ENCODE data around the gene SAMD11. TPM values are rescaled to one million over a fixed set of nuclear protein-coding genes. Genes with fewer than 3 reads are reported as not detected.
A peak's percentile ranks its signal among the peaks of the same experiment; 100 is the strongest.

SAMD11 gene
- total RNA-seq, 1 experiment from 2014 or later, result 13.5 TPM

GRCh38 chr1:924656-925560 is 1.2 kb downstream of the SAMD11 start:
- Histone ChIP-seq H2BK15ac (ENCODE audit: low read depth, low read length) (no peak overlapping the region), H3K9me3 (ENCODE audit: control insufficient read depth, low read depth, low read length) (no peaks in the 10 kb centered on the region), H3K23me2 (ENCODE audit: insufficient read length, low read depth, low read length, poor library complexity, severe bottlenecking) (peaks cover 7% of the 10 kb centered on the region), H4K20me1 (ENCODE audit: control insufficient read depth, insufficient read depth, insufficient read length) (peaks cover 16% of the 10 kb centered on the region), H4K8ac (replicated peaks; ENCODE audit: insufficient read length, low read depth, low read length) (no peak overlapping the region), H3K18ac (ENCODE audit: insufficient read length, low read depth, low read length) (no peak overlapping the region), H3K56ac (ENCODE audit: insufficient read length, low read depth, low read length) (no peak overlapping the region), H3K4me2 (ENCODE audit: insufficient read depth, insufficient read length, low read length) (peak overlapping the region; percentile 28), H3T11ph (ENCODE audit: low read length) (no peak overlapping the region), H2BK20ac (ENCODE audit: low read depth, low read length, poor library complexity, severe bottlenecking) (no peak overlapping the region), H3K79me2 (ENCODE audit: insufficient read depth, low read length) (no peaks in the 10 kb centered on the region), H2BK12ac (ENCODE audit: insufficient read length, low read depth, low read length) (no peak overlapping the region), H2BK120ac (ENCODE audit: low read depth, low read length, poor library complexity, severe bottlenecking) (no peak overlapping the region), H3K27ac (ENCODE audit: insufficient read length, low read depth, low read length) (no peak overlapping the region), H3K79me1 (ENCODE audit: insufficient read depth, low read depth, low read length, poor library complexity, severe bottlenecking) (no peaks in the 10 kb centered on the region), H3K27me3 (ENCODE audit: insufficient read depth, low read length) (peaks cover 86% of the 10 kb centered on the region), H3K9ac (ENCODE audit: extremely low read depth, insufficient read length, low read length) (no peak overlapping the region), H2AFZ (ENCODE audit: low read length) (no peak overlapping the region), H3K4me1 (ENCODE audit: insufficient read depth, low read length) (no peaks in the 10 kb centered on the region), H3K23ac (ENCODE audit: insufficient read length, low read depth, low read length) (no peak overlapping the region), H2BK5ac (ENCODE audit: insufficient read length, low read length) (no peak overlapping the region), H3K14ac (ENCODE audit: insufficient read depth, low read length) (no peak overlapping the region), H4K91ac (ENCODE audit: insufficient read length, low read depth, low read length) (no peak overlapping the region), H3K4ac (ENCODE audit: low read depth, low read length) (no peak overlapping the region), H4K5ac (ENCODE audit: insufficient read length, low read depth, low read length) (no peak overlapping the region), H2AK5ac (ENCODE audit: insufficient read length, low read length) (no peak overlapping the region)
- Mint-ChIP-seq H3K9me3 (peaks cover 4 to 5% of the 10 kb centered on the region in 2 experiments; a peak in 2 of 5 replicates), H3K27me3 (ENCODE audit: low read depth) (peaks cover 90% of the 10 kb centered on the region), H3K36me3 (ENCODE audit: insufficient read depth in 1 of 3, low read depth in 3 of 3) (peaks cover 0 to 4% (median 0%) of the 10 kb centered on the region in 3 experiments; a peak in 3 of 7 replicates), H3K4me1 (peaks cover 22 to 30% of the 10 kb centered on the region in 2 experiments), H3K27ac (no peak overlapping the region), H3K4me3 (peak overlapping the region; percentile 51 to 68; a peak in 4 of 5 replicates)
- no peak for TF ChIP-seq CTCF (conservative IDR thresholded peaks at IDR 0.05)
- WGBS (ENCODE audit: extremely low coverage, insufficient read length, low lambda C conversion rate), result no CpG with 5 or more reads among the region's 120 CpGs
- DNase-seq, result peak; percentile 62

Measured in H9 (cell line).